Hepatocyte (in vitro differentiated cells): ENCODE results near the gene HRH2.

Experiments used
- EZH2 ChIP-seq: fragments of 200-600 bp; sonication (generic); IDR thresholded peaks from 2 replicates; pipeline ENCODE4 v1.6.1; 2016; ENCODE audit warnings: antibody characterized with exemption, mild to moderate bottlenecking, borderline replicate concordance
- EZH2phosphoT487 ChIP-seq: fragments of 200-600 bp; sonication (generic); IDR thresholded peaks from one replicate; pipeline ENCODE4 v1.6.1; 2018; ENCODE audit warnings: antibody characterized with exemption, mild to moderate bottlenecking, low read depth, moderate library complexity; ENCODE audit not compliant: unreplicated experiment, severe bottlenecking

GRCh38 chr5:175680463-175680862 lies 22.6 kb downstream of the HRH2 start:
- no peak for TF ChIP-seq EZH2
- TF ChIP-seq EZH2phosphoT487, result no peak
